Activated CD4-positive, alpha-beta T cell treated with anti-CD3 and anti-CD28 coated beads, Interleukin-2, amount 50 U/mL, for 48 hours (primary cell): ENCODE measurements around the gene ANAPC2.
A peak's percentile ranks its signal among the peaks of the same experiment; 100 is the strongest.

Experiments
- DNase-seq, 2 experiments: peaks; one replicate each; pipeline ENCODE4 v3.0.0-alpha.2; 2020

ANAPC2 gene

GRCh38 chr9:137188490-137189296, at the start of gene ANAPC2, which contains the start of gene SSNA1:
Gene ANAPC2 (minus strand): TSS chr9:137188560. CDS start chr9:137188532, 28 bp downstream.
Gene SSNA1 (plus strand): TSS chr9:137188676. CDS start chr9:137188727, 51 bp downstream.
- peak; percentile 91 to 93 for DNase-seq

- no peak for DNase-seq
These were observed 48.6 kb upstream of the ANAPC2 start for GRCh38 chr9:137236936-137237421.

- DNase-seq = peak; percentile 95
These were observed 48.0 kb upstream of the ANAPC2 start for GRCh38 chr9:137236238-137236935.

- no peak for DNase-seq
These were observed 47.3 kb upstream of the ANAPC2 start for GRCh38 chr9:137235424-137236237.

- no peak for DNase-seq
These were observed 46.5 kb upstream of the ANAPC2 start for GRCh38 chr9:137234758-137235423.

- no peak for DNase-seq
These were observed 45.8 kb upstream of the ANAPC2 start for GRCh38 chr9:137234055-137234697.

- DNase-seq = no peak
These were observed 45.0 kb upstream of the ANAPC2 start for GRCh38 chr9:137233143-137233980.

GRCh38 chr9:137232510-137232909, 44.1 kb upstream of the ANAPC2 start:
- DNase-seq = no peak

GRCh38 chr9:137232101-137232500, 43.7 kb upstream of the ANAPC2 start:
- no peak for DNase-seq

GRCh38 chr9:137231372-137232039, 43.1 kb upstream of the ANAPC2 start:
- no peak for DNase-seq

GRCh38 chr9:137230705-137231371, 42.5 kb upstream of the ANAPC2 start, which contains the start of gene SLC34A3:
Gene SLC34A3 (plus strand): TSS chr9:137230901. CDS start chr9:137231703, 802 bp downstream.
- no peak for DNase-seq

- no peak for DNase-seq
These were observed 41.7 kb upstream of the ANAPC2 start for GRCh38 chr9:137229903-137230704.

- no peak for DNase-seq
These were observed 40.9 kb upstream of the ANAPC2 start for GRCh38 chr9:137228968-137229896.

GRCh38 chr9:137228506-137228967, 40.2 kb upstream of the ANAPC2 start:
- DNase-seq = no peak

- DNase-seq = no peak
These were observed 39.6 kb upstream of the ANAPC2 start for GRCh38 chr9:137227853-137228505.

- peak; percentile 83 to 87 for DNase-seq
These were observed 38.9 kb upstream of the ANAPC2 start, which contains the start of gene RNF224 for GRCh38 chr9:137227054-137227852. Gene RNF224 (plus strand): TSS chr9:137227502. CDS start chr9:137228336, 834 bp downstream.
